HepG2 (cell line): ENCODE data around the gene ZKSCAN2. TPM values are rescaled to one million over a fixed set of nuclear protein-coding genes. Genes with fewer than 3 reads are reported as not detected.

ENCODE experiments used
- DPF2 ChIP-seq: sonication (generic); formaldehyde crosslinking; IDR thresholded peaks from 2 replicates; pipeline ENCODE4 v1.4.0; 2020; ENCODE audit warnings: mild to moderate bottlenecking, low read depth, missing genetic modification reagents, borderline replicate concordance
- ESRRA ChIP-seq: sonication (generic); formaldehyde crosslinking; IDR thresholded peaks from 2 replicates; pipeline ENCODE4 v1.5.1; 2020; ENCODE audit warnings: mild to moderate bottlenecking, low read depth, missing genetic modification reagents
- EZH2 ChIP-seq: conservative IDR thresholded peaks from 2 replicates; pipeline ENCODE4 v1.6.1; 2012; ENCODE audit warnings: mild to moderate bottlenecking, low read depth, low read length, moderate library complexity
- GZF1 ChIP-seq: sonication (generic); formaldehyde crosslinking; IDR thresholded peaks from 2 replicates; pipeline ENCODE4 v1.5.1; 2020; ENCODE audit warnings: mild to moderate bottlenecking, missing genetic modification reagents
- HBP1 ChIP-seq: IDR thresholded peaks from 2 replicates; pipeline ENCODE4 v1.6.1; 2016; ENCODE audit warnings: low read depth, control low read depth
- HDAC6 ChIP-seq: fragments of 200-600 bp; sonication (generic); IDR thresholded peaks from 2 replicates; pipeline ENCODE4 v1.7.0; 2017; ENCODE audit warnings: mild to moderate bottlenecking, antibody characterized with exemption, low read length, low read depth
- PATZ1 ChIP-seq: sonication (generic); formaldehyde crosslinking; IDR thresholded peaks from 2 replicates; pipeline ENCODE4 v1.4.0; 2020; ENCODE audit warnings: missing genetic modification reagents
- POLR2AphosphoS2 ChIP-seq: IDR thresholded peaks from 2 replicates; pipeline ENCODE4 v1.6.1; 2011; ENCODE audit warnings: low read depth, low read length, improper control_type of control experiment
- SRSF4 ChIP-seq: fragments of 200-400 bp; formaldehyde crosslinking; IDR thresholded peaks from one replicate; pipeline ENCODE4 v1.6.1; 2018; ENCODE audit warnings: mild to moderate bottlenecking, low read depth, low read length, moderate library complexity; ENCODE audit not compliant: poor library complexity, severe bottlenecking
- U2AF2 ChIP-seq: fragments of 200-400 bp; formaldehyde crosslinking; IDR thresholded peaks from 2 replicates; pipeline ENCODE4 v1.6.1; 2017; ENCODE audit warnings: low read depth, mild to moderate bottlenecking, low read length
- ZBTB25 ChIP-seq: IDR thresholded peaks from 2 replicates; pipeline ENCODE4 v1.6.1; 2018; ENCODE audit warnings: missing genetic modification reagents
- ZC3H13 ChIP-seq: sonication (generic); formaldehyde crosslinking; IDR thresholded peaks from 2 replicates; pipeline ENCODE4 v1.8.1; 2023; ENCODE audit warnings: mild to moderate bottlenecking, missing genetic modification reagents, moderate library complexity
- ZHX1 ChIP-seq: sonication (generic); formaldehyde crosslinking; IDR thresholded peaks from 2 replicates; pipeline ENCODE4 v1.8.1; 2022; ENCODE audit warnings: low read depth, mild to moderate bottlenecking, missing genetic modification reagents
- ZMYM2 ChIP-seq: sonication (generic); formaldehyde crosslinking; IDR thresholded peaks from 2 replicates; pipeline ENCODE4 v1.8.0; 2022; ENCODE audit warnings: mild to moderate bottlenecking, missing genetic modification reagents
- ZNF207 ChIP-seq: fragments of 450-650 bp; IDR thresholded peaks from 2 replicates; pipeline ENCODE4 v1.6.1; 2016; ENCODE audit warnings: antibody characterized with exemption, borderline replicate concordance
- ZNF234 ChIP-seq: sonication (generic); formaldehyde crosslinking; conservative IDR thresholded peaks from 2 replicates; pipeline ENCODE4 v1.5.1; 2020; ENCODE audit warnings: mild to moderate bottlenecking, missing genetic modification reagents
- ZNF333 ChIP-seq: sonication (generic); formaldehyde crosslinking; IDR thresholded peaks from 2 replicates; pipeline ENCODE4 v1.4.0; 2020; ENCODE audit warnings: mild to moderate bottlenecking, missing genetic modification reagents, borderline replicate concordance
- ZNF432 ChIP-seq: sonication (generic); formaldehyde crosslinking; IDR thresholded peaks from 2 replicates; pipeline ENCODE4 v1.5.0; 2020; ENCODE audit warnings: missing genetic modification reagents, mild to moderate bottlenecking, borderline replicate concordance
- ZNF557 ChIP-seq: sonication (generic); formaldehyde crosslinking; IDR thresholded peaks from 2 replicates; pipeline ENCODE4 v1.4.0; 2020; ENCODE audit warnings: missing genetic modification reagents
- ZNF839 ChIP-seq: sonication (generic); formaldehyde crosslinking; IDR thresholded peaks from 2 replicates; pipeline ENCODE4 v1.4.0; 2020; ENCODE audit warnings: missing genetic modification reagents, mild to moderate bottlenecking, borderline replicate concordance
- ZNF879 ChIP-seq: sonication (generic); formaldehyde crosslinking; IDR thresholded peaks from 2 replicates; pipeline ENCODE4 v1.8.1; 2023; ENCODE audit warnings: missing genetic modification reagents
- ZSCAN30 ChIP-seq: sonication (generic); formaldehyde crosslinking; IDR thresholded peaks from 2 replicates; pipeline ENCODE4 v1.5.0; 2020; ENCODE audit warnings: mild to moderate bottlenecking, missing genetic modification reagents
- polyA plus RNA-seq, 8 experiments: library from polyadenylated mRNA; depleted of rRNA in 3 of 8; stranded (reverse) in 7 of 8; unstranded in 1 of 8; fragments of >200 nt; fragmentation: Illumina TruSeq in 4 of 8; extraction: Trizol in 4 of 8; gene quantifications; 2 replicates each; pipeline versions ENCODE4 v1.2.1 to v1.2.3, GENCODE V29; 2011 to 2016; ENCODE audit warnings: low read depth in 4 of 8, missing spikeins in 1 of 8, mixed read lengths in 1 of 8; ENCODE audit not compliant: insufficient read depth in 1 of 8
- total RNA-seq, 5 experiments: library from RNA; depleted of rRNA; stranded (reverse); fragments of >200 nt; fragmentation: Illumina TruSeq; extraction: Trizol; gene quantifications; 2 replicates each; pipeline ENCODE4 v1.2.3, GENCODE V29; 2016; ENCODE audit warnings: low read depth in 1 of 5

Gene ZKSCAN2
- total and polyA plus RNA-seq, 2 of the 13 experiments (the other 11 are each of a cell fraction or from before 2014, with no cell fraction given), result 4.2 to 11.1 TPM

- TF ChIP-seq ZNF333 (CRISPR knock-in tag) (0 out of 2 replicates have a peak, but pooled peaks have one; percentile 14), ZNF879 (CRISPR knock-in tag) (0 out of 2 replicates have a peak, but pooled peaks have one; percentile 5), U2AF2 (no peak), GZF1 (CRISPR knock-in tag) (peak; percentile 35; the same call in 1 of the 2 replicates), ZHX1 (CRISPR knock-in tag) (no peak), ESRRA (CRISPR knock-in tag) (no peak), ZBTB25 (CRISPR knock-in tag) (peak; percentile 53; the same call in 1 of the 2 replicates), ZSCAN30 (CRISPR knock-in tag) (0 out of 2 replicates have a peak, but pooled peaks have one; percentile 29), PATZ1 (no peak), ZNF557 (CRISPR knock-in tag) (0 out of 2 replicates have a peak, but pooled peaks have one; percentile 6), POLR2AphosphoS2 (no peak), ZNF234 (no peak), HBP1 (CRISPR knock-in tag) (peak; percentile 14; the same call in 1 of the 2 replicates), EZH2 (no peak), ZNF839 (0 out of 2 replicates have a peak, but pooled peaks have one; percentile 54), ZNF207 (no peak), SRSF4 (no peak), HDAC6 (no peak), ZNF432 (CRISPR knock-in tag) (no peak), ZC3H13 (peak; percentile 31; the same call in 1 of the 2 replicates), DPF2 (CRISPR knock-in tag) (no peak), ZMYM2 (CRISPR knock-in tag) (0 out of 2 replicates have a peak, but pooled peaks have one; percentile 21)
Observed at GRCh38 chr16:25256695-25257469, 763 bp downstream of the ZKSCAN2 start (continued).
